ENCODE data around the gene NFIB.

NFIB gene

GRCh38 chr9:14318934-14319580 lies 5.1 kb upstream of the NFIB start:
- no peak for FAIRE-seq

- no peak for FAIRE-seq
Observed at GRCh38 chr9:14318361-14318760, 4.4 kb upstream of the NFIB start.

GRCh38 chr9:14317667-14318320 lies 3.9 kb upstream of the NFIB start:
- no peak for FAIRE-seq

GRCh38 chr9:14316602-14317300 lies 2.8 kb upstream of the NFIB start:
- FAIRE-seq = no peak

- no peak for FAIRE-seq
Observed at GRCh38 chr9:14315875-14316601, 2.1 kb upstream of the NFIB start.

DNA sequence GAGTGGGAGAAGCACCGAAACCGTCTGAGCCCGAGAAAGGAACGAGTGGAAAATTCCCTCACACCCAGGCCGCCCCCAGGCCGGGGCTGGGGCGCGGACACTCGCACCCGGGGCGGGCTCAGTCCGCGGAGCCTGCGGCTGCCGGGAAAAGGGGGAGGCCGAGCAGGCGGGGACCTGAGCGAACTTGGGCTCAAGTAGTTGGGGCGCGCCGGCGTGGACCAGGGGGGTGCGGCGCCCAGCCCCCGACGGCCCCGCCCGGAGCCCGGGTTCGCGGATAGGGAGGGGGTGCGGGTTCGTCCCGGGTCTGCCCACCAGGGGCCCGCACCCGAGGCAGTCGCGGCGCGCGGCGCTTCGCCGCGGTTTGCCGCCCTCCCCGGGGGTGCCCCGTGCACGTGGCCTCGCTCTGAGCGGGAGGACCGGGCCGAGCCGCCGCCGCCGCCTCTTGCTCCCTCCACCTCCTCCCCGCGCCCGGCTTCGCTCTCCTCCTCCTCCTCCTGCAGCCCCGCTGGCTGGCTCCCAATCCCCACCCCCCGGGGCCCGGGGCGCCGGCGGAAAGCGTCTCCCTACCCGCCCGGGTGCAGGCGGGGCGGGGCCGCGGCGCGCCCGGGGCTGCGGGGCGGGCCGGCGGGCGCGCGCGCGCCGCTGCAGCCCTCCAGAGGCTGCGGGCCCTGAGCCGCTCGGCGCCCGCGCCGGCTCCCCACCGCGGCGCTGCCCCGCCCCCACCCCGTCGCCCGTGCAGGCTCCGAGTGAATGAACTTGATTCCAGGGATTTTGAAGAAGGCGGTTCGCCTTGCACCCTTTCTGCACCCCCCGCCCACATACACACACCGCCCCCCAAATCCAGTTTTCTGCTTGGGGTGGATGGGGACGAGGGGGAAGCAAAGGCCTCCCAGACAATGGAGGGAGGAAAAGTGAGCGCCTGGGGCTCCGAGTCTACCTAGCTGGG lies 1.3 kb upstream of the NFIB start:
- FAIRE-seq = no peak

DNA sequence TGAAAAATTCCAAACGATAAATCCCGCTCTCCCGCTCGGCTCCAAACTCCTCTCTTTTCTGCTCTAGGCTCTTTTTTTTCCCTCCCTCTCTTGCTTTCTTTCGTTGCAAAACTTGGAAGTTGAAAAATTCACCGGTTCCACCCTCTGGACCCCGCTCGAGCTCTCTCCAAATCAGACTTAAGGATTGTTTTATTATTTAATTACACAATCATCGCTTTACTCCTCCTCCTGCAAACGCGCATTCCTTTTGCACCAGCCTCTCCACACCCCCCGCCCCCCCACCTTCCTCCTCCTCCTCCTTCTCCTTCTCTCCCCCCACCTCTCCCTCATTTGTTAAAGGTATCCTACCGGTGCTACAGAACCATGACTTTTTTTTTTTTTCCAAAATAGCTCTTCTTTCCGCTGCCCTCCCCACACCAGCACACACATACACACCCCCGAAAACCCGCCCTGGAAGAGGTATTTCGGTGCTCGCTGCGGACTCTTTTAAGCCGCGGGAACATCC lies 535 bp upstream of the NFIB start:
- no peak for FAIRE-seq

- no peak for FAIRE-seq
Observed at GRCh38 chr9:14313378-14313940, 482 bp downstream of the NFIB start.

DNA sequence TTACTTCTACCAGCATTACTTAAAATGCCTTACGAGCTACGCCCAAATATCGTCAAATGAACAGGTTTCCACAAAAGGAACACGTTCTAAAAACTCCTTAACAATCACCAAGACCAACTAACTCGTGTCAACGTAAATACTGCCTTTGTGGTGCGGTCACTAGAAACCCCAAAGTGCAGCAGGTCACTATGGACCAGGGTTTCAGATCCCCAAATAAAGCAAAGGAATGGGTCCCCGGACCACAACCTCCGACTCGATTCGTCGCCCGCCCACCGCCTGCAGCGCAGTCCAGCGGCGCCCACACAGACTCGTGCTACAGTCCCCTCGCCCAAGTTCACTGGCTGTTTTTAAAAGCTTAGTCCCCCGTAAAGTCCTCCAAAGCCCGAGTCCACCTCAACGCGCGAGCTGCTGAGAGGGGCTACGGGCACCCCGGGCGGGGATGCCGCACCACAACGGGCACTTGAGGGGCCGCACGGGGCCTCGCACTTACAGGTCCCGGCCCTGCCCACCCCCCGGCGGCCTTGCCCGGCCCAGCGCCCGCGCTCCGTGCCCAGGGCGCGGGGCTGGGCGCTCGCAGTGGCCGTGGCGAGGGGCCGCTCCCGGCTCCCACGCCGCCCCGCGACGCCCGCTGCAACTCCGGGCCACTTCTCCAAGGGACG lies 1.1 kb downstream of the NFIB start:
- FAIRE-seq = no peak

GRCh38 chr9:14311956-14312685 lies 1.8 kb downstream of the NFIB start:
- no peak for FAIRE-seq

DNA sequence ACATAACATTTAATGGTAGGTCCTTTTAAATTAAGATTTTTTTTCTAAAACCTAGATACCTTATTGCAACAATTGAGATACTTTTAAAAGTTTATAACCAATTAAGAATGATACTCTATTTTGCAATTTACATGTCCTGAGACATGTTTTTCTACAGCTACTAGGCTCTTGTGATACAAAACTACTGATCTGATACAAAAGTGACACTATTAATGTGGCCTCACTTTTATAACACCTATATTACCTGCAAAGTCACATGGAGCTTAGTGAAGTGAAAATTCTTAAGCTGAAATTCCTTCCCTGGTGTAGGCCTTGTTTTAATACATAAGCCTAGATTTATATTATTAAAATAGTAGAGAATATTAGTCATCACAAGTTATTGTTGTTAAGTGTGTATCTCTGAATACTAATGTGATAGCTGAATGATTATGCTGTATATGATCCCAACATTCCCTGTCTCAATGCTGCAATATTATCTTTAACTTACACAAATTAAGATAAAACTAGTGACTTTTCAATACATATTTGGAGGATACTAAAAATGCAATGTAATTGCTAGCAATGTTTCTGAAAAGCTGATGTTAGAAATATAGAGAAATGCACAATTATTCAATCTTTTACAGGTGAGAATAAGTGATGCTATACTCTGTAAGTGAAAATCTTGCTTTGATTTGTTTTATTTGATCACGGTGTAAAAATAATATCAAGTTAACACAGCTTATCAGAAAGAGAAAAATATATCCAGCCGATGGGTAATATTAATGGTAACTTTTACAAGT lies 2.6 kb downstream of the NFIB start:
- FAIRE-seq = no peak

DNA sequence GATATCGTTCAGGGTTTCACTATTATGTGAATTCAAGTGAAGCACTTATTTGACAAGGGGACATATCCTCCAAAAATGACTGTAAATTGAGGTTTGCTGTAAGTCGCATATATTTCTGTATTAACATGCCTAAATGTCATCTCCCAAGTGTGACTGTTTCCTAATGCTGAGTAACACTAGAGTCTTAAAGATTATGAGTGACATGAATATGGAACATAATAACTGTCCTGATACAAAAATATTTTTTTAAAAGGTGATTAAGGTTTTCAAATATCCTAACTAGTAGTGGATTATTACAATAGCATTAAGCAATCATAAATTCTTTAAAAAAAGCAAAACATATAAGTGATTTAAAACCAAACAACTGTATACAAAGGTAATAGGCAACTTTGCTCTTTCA lies 3.6 kb downstream of the NFIB start:
- no peak for FAIRE-seq

GRCh38 chr9:14309403-14309802 lies 4.5 kb downstream of the NFIB start:
- no peak for FAIRE-seq

DNA sequence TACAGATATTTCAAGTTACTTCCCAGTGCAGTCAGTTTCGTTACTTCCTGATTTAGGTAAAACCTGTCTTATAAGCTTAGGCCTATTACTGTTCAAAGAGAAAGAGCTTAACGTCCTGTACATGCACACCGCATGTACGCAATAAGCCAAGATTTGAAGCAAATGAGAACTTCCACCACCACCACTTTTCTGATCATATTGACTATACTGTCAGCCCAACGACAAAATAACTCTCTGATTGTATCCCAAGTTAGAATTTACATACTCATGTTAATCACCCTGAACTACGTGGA lies 5.1 kb downstream of the NFIB start:
- no peak for FAIRE-seq

GRCh38 chr9:14307989-14308852 lies 5.7 kb downstream of the NFIB start:
- FAIRE-seq = no peak

- FAIRE-seq = no peak
Observed at GRCh38 chr9:14306672-14307660, 7.0 kb downstream of the NFIB start.

DNA sequence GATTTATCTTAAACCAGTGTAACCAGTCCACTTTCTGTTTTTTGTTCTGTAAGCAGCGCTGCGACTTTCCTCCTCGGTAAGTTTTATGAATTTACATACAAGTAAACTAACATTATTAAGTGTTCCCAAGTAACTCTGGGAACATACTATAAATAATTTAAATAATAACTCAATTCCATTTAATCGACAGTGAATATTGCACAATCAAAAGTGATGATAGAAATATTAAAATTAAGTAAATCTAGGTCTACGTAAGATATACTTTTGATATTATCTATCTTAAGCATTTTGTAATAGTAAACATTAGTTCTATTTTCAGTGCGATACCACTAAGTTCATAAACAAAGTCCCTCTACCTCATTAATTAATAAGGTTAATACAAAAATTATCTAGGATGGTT lies 7.8 kb downstream of the NFIB start:
- FAIRE-seq = no peak

GRCh38 chr9:14304259-14304658 lies 9.7 kb downstream of the NFIB start:
- no peak for FAIRE-seq

Measured in G401.6 (cell line).